Measurements from ENCODE around the gene GRIN2A. TPM values are rescaled to one million over a fixed set of nuclear protein-coding genes. Genes with fewer than 3 reads are reported as not detected.

GRIN2A gene
- polyA plus RNA-seq, 2 of the 4 experiments (the other 2 are of a cell fraction): not detected

DNA sequence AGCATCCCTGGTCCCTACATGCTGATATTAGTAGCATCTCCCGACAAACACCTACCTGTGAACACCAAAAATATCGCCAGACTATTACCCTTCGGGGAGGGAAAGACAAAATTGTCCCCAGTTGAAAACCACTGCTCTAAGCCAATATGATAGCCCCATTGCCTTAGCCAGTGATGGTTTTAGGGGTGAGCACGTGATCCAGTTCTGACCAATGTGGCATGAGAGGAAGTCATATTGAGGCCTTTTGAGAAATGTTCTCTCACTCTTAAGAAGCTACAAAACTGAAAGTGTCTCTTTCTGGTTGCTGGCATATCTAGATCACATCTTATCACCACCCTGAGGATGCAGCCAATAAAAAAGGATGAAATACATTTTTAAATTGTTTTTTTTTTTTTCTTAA lies 136.3 kb downstream of the GRIN2A start (continued):
- TF ChIP-seq SREBF2 (IDR thresholded peaks at IDR 0.05) (no peak), RAD21 (conservative IDR thresholded peaks at IDR 0.05 in 1 of 2, IDR thresholded peaks at IDR 0.05 in 1 of 2) (no peak), NFE2L2 (conservative IDR thresholded peaks at IDR 0.05; ENCODE audit: low read length) (no peak)
- TF ChIP-seq, protein P1, sequence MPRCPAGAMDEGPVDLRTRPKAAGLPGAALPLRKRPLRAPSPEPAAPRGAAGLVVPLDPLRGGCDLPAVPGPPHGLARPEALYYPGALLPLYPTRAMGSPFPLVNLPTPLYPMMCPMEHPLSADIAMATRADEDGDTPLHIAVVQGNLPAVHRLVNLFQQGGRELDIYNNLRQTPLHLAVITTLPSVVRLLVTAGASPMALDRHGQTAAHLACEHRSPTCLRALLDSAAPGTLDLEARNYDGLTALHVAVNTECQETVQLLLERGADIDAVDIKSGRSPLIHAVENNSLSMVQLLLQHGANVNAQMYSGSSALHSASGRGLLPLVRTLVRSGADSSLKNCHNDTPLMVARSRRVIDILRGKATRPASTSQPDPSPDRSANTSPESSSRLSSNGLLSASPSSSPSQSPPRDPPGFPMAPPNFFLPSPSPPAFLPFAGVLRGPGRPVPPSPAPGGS (IDR thresholded peaks at IDR 0.05): no peak

- H3K27ac ChIP-seq: no peak overlapping the region
- ChIA-PET POLR2A (no interaction called here), CTCF (no interaction called here)
- no peak for ATAC-seq
- no peak for FAIRE-seq
- DNase-seq (ENCODE audit: low read depth in 1 of 2, low spot score in 1 of 2): no peak
- no peak overlapping the region for H3K4me2 ChIP-seq
- H3K4me1 ChIP-seq: no peaks in the 10 kb centered on the region
- TF ChIP-seq JUN (IDR thresholded peaks at IDR 0.05): no peak
- TF ChIP-seq ZFP36 (IDR thresholded peaks at IDR 0.05; ENCODE audit: borderline replicate concordance, partially characterized antibody): no peak
- TF ChIP-seq BHLHE40 (IDR thresholded peaks at IDR 0.05; ENCODE audit: low read depth, low read length): no peak
- no peak for TF ChIP-seq RAD21 (conservative IDR thresholded peaks at IDR 0.05 in 1 of 2, IDR thresholded peaks at IDR 0.05 in 1 of 2)
- TF ChIP-seq MAFK (IDR thresholded peaks at IDR 0.05; ENCODE audit: partially characterized antibody): no peak
- TF ChIP-seq, protein P2, sequence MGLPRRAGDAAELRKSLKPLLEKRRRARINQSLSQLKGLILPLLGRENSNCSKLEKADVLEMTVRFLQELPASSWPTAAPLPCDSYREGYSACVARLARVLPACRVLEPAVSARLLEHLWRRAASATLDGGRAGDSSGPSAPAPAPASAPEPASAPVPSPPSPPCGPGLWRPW (IDR thresholded peaks at IDR 0.05): no peak
- no peak for TF ChIP-seq NFE2L2 (conservative IDR thresholded peaks at IDR 0.05; ENCODE audit: low read length)
- TF ChIP-seq NR3C1 (IDR thresholded peaks at IDR 0.05): no peak
- TF ChIP-seq ZSCAN20 (CRISPR knock-in tag; IDR thresholded peaks at IDR 0.05): no peak
- TF ChIP-seq HMGXB4 (CRISPR knock-in tag; IDR thresholded peaks at IDR 0.05; ENCODE audit: borderline replicate concordance): no peak
- no peak for TF ChIP-seq EHMT2 (IDR thresholded peaks at IDR 0.05; ENCODE audit: low read depth)
- no peak for TF ChIP-seq ESRRA (IDR thresholded peaks at IDR 0.05; ENCODE audit: borderline replicate concordance, low read length)
- no peak for TF ChIP-seq CBX2 (IDR thresholded peaks at IDR 0.05; ENCODE audit: borderline replicate concordance, low read depth)
- no peaks in the 10 kb centered on the region for H3K9me3 ChIP-seq
- 5% methylated on average over 5 of the region's 5 CpGs for WGBS (ENCODE audit: missing lambda C conversion rate)
- H3K4me3 ChIP-seq: no peak overlapping the region
Observed at GRCh38 chr16:10045291-10045775, 136.9 kb downstream of the GRIN2A start.

DNA sequence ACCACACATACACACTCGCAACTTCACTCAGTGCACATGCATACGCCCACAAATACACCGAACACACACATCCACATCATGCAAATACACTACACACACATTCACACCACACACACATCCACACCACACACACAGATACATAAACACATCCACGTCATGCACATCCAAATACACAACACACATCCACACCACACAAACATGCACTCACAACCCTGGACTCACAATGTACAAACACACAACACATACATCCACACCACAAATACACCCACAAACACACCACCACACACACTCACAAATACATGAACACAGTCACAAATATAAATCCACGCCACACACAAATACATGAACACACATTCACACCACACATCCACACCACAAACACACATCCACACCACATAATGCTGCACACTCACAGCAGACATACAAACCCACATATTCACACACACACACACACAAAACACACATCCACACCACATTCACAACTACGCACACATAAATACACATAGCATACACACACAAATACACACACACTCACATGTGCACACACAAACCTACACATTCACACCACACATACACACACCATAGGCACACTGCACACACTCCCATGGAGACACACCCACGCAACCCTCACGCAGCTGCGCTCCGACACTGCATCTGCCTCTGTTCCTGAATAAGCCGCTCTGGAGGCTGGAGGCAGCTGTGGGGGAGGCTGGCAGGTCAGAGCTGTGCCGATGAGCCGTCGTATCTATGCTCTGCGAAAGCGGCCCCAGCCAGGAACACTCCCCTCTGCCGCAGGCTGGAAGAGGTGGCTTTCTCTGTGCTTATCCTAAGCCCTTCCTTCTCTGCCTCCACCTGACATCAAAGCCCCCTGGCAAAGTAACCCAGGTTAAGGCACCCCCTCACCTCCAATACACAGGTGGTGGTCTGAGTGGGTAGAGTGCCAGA lies 141.8 kb downstream of the GRIN2A start:
- Histone ChIP-seq H3K4me3 (no peak overlapping the region), H3K4me1 (no peaks in the 10 kb centered on the region), H3K4me2 (no peak overlapping the region), H3K27ac (no peak overlapping the region), H3K9me3 (no peaks in the 10 kb centered on the region)
- FAIRE-seq: no peak
- ChIA-PET POLR2A (no interaction called here), CTCF (no interaction called here)
- TF ChIP-seq RAD21 (conservative IDR thresholded peaks at IDR 0.05 in 1 of 2, IDR thresholded peaks at IDR 0.05 in 1 of 2) (no peak), EHF (CRISPR knock-in tag; IDR thresholded peaks at IDR 0.05) (no peak), PBX3 (IDR thresholded peaks at IDR 0.05) (no peak), NPAS2 (CRISPR knock-in tag; IDR thresholded peaks at IDR 0.05; ENCODE audit: borderline replicate concordance) (no peak), FOXS1 (CRISPR knock-in tag; IDR thresholded peaks at IDR 0.05) (no peak), FOSL2 (IDR thresholded peaks at IDR 0.05) (no peak), FOSL2 (CRISPR knock-in tag; IDR thresholded peaks at IDR 0.05) (no peak), MYC (IDR thresholded peaks at IDR 0.05; ENCODE audit: borderline replicate concordance, low read length) (no peak), HOXB13 (CRISPR knock-in tag; IDR thresholded peaks at IDR 0.05; ENCODE audit: low read depth) (no peak), HDAC2 (IDR thresholded peaks at IDR 0.05) (no peak), NR3C1 (IDR thresholded peaks at IDR 0.05) (no peak), RCOR1 (IDR thresholded peaks at IDR 0.05; ENCODE audit: low read depth, low read length) (no peak), RNF2 (IDR thresholded peaks at IDR 0.05; ENCODE audit: borderline replicate concordance, low read depth) (no peak), SMC3 (IDR thresholded peaks at IDR 0.05) (no peak), CTCF (IDR thresholded peaks at IDR 0.05) (no peak)
- no peak for ATAC-seq
- DNase-seq (ENCODE audit: low read depth in 1 of 2, low spot score in 1 of 2): no peak
- WGBS (ENCODE audit: missing lambda C conversion rate): 45% methylated on average over 17 of the region's 17 CpGs
